Measurements from ENCODE around the gene DOLK.

The DOLK gene

GRCh38 chr9:128903871-128904620 lies 43.4 kb downstream of the DOLK start:
- no peak for DNase-seq

GRCh38 chr9:128903079-128903461 lies 44.3 kb downstream of the DOLK start:
- no peak for DNase-seq

- peak; percentile 86 to 88 for DNase-seq
These were observed 44.9 kb downstream of the DOLK start for GRCh38 chr9:128902351-128903078.

DNA sequence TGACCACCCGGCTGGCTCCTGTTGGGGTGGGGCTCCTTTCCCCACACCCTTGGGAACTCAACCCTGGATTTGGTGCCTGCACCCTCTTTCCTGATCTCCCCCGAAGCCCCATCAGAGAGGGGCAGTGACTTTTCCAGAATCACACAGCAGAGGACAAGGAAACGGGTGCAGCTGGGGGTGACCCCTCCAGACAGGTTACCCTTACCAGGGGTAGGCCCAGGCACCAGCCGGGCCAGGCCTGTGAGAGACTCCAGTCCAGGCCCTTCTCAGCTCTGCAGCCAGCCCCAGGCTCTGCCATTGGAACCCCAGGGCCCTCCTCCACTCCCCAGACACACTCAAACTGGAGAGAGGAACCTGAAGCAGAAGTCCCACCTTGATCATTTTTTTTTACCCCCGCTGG lies 45.6 kb downstream of the DOLK start:
- no peak for DNase-seq

- DNase-seq: no peak
These were observed 46.0 kb downstream of the DOLK start for GRCh38 chr9:128901379-128901778.

DNA sequence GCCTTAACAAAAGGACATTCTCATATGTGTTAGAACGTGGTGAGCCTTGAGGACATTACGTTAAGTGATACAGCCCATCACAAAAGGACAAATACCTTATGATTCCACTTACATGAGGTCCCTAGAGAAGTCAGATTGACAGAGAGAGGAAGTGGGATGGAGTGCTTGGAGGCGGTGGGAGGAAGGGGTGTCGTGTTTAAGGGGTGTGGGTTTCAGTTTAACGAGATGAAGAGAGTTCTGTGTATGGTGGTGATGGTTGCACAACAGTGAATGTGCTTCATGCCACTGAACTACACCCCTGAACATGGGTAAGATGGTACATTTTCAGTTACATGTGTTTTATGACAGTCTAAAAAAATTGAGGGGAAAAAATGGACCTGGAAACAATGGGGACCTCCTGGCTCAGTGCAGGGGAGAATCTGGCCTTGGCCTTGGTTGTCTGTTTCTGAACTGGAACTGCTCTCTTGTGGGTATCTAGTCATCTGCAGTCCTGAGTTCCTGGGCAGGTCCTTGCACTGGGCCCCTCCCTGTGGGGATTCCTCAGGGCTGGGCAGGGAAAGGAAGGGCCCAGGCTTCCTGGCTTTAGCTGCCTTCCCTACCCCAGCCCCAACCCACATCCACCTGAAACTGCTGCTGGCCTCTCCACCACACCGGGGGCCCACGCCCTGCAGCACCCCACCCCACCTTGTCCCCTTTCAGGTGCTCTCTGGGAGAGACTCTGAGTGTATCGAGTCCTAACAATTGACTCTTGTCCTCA lies 47.7 kb downstream of the DOLK start:
- DNase-seq: peak in 1 of 2 donors; percentile 40

DNA sequence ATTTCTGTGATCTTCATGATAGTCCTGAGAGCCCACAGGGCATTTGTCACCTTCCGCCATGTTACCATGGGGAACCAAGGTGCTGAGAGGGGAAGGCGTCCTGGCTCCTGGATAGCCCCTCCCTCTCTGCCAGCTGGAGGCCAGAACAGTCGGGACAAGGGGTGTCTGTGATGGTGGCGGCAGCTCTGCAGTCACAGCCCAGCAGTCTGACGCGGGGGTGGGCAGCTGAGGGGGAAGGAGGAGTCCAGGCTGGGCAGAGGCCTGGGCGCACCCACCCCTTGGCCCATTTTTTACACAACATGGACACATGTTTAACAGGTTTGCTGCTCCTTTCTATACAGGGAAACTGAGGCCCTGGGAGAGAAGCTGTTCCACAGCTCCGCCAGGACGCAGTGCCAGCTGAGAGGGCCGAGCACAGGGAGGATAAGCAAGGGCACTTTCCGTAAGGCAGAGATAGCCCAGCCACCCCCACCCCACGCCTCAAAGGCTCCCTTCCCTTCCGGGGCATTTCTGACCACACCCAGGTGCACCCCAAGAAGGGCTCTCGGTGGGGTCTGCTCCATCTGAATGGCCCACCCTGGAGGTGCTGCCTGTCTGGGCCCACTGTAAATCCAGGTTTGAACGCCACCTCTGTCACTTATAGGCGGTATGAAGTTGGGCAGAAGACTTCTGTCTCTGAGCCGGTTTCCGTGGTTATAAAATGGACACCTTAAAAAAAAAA lies 48.4 kb downstream of the DOLK start:
- DNase-seq: no peak

- no peak for DNase-seq
These were observed 49.0 kb downstream of the DOLK start for GRCh38 chr9:128898382-128898781.

- DNase-seq: no peak
These were observed 51.8 kb downstream of the DOLK start for GRCh38 chr9:128895556-128895955.
